Right lobe of liver (tissue), 4 donors: Measurements from ENCODE around the gene NCEH1.

ENCODE experiments used
- POLR2A ChIP-seq: fragments of 450-650 bp; IDR thresholded peaks from one replicate; pipeline ENCODE4 v1.6.1; 2017; ENCODE audit warnings: antibody characterized with exemption, mild to moderate bottlenecking
- TF ChIP-seq, protein P1 (sequence below), 4 donors: fragments of 200-600 bp in 3 of 4; fragments of 450-650 bp in 1 of 4; IDR thresholded peaks; one replicate each; pipeline versions ENCODE4 v1.5.1 to v1.8.0; 2016 to 2022; ENCODE audit warnings: antibody characterized with exemption in 4 of 4, mild to moderate bottlenecking in 2 of 4
- donor health status: DM: no; HTN: no; CAD: no.
- donor health status: DM: no; HTN: no; CAD: no.
- donor health status: DM: no; HTN: yes; CAD: no.

DNA sequence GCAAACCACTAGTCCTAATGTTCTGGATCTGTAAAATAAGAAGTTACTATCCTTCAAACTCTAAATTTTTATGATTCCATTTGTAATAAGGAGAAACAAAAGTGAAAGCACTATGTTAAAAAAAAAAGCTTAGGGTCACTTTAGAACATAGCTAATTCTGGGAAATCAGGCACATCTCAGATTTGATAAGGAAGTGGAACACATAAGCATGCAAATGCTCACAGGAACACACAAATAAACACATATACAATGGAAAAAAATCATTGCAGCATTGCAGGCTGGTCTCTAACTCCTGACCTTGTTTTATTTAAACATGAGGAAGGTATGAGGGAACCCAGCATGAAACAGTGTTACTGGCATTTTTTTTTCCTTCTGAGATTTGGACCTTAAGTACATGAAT, 124.4 kb downstream of the NCEH1 start:
- TF ChIP-seq, protein P1, sequence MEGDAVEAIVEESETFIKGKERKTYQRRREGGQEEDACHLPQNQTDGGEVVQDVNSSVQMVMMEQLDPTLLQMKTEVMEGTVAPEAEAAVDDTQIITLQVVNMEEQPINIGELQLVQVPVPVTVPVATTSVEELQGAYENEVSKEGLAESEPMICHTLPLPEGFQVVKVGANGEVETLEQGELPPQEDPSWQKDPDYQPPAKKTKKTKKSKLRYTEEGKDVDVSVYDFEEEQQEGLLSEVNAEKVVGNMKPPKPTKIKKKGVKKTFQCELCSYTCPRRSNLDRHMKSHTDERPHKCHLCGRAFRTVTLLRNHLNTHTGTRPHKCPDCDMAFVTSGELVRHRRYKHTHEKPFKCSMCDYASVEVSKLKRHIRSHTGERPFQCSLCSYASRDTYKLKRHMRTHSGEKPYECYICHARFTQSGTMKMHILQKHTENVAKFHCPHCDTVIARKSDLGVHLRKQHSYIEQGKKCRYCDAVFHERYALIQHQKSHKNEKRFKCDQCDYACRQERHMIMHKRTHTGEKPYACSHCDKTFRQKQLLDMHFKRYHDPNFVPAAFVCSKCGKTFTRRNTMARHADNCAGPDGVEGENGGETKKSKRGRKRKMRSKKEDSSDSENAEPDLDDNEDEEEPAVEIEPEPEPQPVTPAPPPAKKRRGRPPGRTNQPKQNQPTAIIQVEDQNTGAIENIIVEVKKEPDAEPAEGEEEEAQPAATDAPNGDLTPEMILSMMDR (IDR thresholded peaks at IDR 0.05), result no peak
- no peak for TF ChIP-seq POLR2A
